ENCODE measurements around the gene TRAPPC3. TPM values are rescaled to one million over a fixed set of nuclear protein-coding genes. Genes with fewer than 3 reads are reported as not detected.
"Not testable (repeated sequence)": the region's sequence is repeated elsewhere in the genome, so short reads cannot be mapped to it uniquely, and the experiment has no call there.

Gene TRAPPC3
- 158 and 194 TPM in 2 replicates for total RNA-seq (2014; rRNA removed; shearing (Covaris generic); ENCODE audit: low replicate concordance)

DNA sequence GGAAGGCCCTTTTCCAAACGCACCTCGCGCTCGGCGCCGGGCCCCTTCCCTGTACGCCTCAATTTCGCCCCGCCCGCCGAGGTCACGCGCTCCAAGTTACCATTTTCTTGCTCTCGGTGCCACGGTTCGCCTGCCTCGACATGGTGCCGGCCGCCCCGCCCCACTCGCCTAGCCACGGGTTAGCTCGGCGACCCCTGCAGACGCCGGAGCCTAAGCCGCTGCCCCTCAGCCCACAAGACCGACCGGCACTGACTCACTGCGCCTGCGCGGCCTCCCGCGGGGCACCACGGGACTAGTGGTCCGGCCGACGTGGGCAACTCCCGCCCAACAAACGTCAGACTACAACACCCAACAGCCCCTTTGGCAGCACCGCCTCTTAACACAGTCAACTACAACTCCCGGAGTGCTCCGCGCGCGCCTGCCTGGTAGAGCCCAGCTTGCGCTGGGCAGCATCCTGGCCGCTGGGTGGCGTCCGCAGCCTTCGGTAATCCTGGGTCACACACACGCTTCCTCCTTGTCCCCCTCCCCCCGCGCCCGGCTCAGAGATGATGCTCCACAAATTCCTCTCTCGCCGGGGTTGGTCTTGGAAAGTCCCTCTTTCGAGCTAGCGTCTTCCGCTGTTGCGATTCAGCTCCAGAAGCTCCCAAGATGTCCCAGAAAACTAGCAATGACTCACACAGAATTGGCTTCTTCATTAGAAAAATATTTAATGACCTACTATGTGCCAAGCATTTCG is at the start of gene TRAPPC3:
TSS of gene TRAPPC3 (minus strand) at position 250 of the 736 bp plus-strand sequence. CDS start at position 142, 108 bp downstream.
- peak; percentile 100 for DNase-seq

DNA sequence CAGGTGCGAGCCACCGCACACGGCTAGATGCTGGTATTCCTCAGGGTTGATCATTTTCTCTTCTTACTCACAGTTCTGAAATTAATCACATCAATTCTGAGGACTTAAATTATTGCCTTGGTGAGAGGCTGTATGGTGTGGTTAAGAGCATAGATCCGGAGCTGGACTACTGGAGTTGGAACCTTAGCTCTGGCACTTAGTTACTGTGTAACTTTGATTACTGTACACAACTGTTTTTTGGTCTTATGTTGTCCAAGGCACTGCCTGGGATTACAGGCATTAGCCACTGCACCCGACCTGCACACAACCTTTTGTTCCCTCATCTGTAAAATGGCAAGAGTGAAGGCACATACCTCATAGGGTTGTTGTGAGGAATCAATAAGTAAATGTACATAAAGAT is 49.4 kb upstream of the TRAPPC3 start:
- Histone ChIP-seq H3K4me3 (no peak overlapping the region), H3K9me3 (no peaks in the 10 kb centered on the region), H3K36me3 (no peaks in the 10 kb centered on the region), H3K27me3 (no peaks in the 10 kb centered on the region)
- no peak for DNase-seq

More for the DNA sequence above, at the start of gene TRAPPC3:
- Histone ChIP-seq H3K4me3 (peak within 1 kb of the TSS; percentile 90), H3K27me3 (no peaks in the 10 kb centered on the region), H3K36me3 (peaks cover 24% of the 10 kb centered on the region), H3K9me3 (no peaks in the 10 kb centered on the region)

DNA sequence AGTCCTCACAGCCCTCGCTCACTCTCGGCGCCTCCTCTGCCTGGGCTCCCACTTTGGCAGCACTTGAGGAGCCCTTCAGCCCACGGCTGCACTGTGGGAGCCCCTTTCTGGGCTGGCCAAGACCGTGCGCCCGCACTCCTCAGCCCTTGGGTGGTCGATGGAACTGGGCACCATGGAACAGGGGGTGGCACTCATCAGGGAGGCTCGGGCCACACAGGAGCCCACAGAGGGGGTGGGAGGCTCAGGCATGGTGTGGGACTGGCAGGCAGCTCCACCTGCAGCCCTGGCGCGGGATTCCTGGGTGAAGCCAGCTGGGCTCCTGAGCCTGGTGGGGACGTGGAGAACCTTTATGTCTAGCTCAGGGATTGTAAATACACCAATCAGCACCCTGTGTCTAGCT is 47.5 kb upstream of the TRAPPC3 start:
- not testable (repeated sequence) for H3K4me3 ChIP-seq, DNase-seq, H3K9me3 ChIP-seq, H3K36me3 ChIP-seq, H3K27me3 ChIP-seq

DNA sequence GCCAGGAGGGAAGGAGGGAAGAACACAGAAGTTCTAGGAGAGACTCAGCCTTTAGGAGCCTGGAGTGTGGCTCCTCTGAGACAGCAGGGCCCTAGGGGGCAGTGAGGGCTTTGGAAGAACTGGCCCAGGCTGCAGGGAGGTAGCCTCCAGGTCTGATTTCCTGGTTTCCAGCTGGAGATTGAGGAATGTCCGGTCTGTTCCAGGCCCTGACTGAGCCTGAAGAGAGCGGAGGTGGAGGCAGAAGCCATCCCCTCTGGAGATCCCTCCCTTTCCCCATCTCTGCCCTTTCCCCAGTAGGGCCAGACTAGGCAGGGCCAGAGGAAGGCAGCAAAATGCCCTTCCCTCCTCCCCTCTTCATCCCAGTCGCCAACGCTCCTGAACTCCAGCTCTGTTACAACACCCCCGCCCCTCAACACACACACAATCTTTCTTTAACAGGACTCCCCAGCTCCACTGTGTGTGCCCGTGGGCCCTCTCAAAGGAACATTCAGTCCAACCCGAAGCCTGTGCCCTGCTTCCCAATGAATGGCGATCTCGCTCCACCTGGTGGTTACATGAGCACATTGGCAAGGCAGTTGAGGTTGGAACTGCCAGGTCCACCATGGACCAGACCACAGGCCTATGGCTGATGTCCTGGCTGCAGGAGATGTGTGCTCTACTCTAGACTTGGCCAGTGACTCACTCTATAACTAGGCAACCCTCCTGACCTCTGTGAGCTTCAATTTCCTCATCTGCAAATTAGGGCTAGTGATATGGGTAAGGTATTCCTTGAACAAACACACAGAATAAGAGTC is 38.7 kb upstream of the TRAPPC3 start:
- DNase-seq = peak; percentile 88
- Histone ChIP-seq H3K4me3 (no peak overlapping the region), H3K9me3 (no peaks in the 10 kb centered on the region), H3K36me3 (no peaks in the 10 kb centered on the region; the same call in 1 of the 2 replicates), H3K27me3 (no peaks in the 10 kb centered on the region)

DNA sequence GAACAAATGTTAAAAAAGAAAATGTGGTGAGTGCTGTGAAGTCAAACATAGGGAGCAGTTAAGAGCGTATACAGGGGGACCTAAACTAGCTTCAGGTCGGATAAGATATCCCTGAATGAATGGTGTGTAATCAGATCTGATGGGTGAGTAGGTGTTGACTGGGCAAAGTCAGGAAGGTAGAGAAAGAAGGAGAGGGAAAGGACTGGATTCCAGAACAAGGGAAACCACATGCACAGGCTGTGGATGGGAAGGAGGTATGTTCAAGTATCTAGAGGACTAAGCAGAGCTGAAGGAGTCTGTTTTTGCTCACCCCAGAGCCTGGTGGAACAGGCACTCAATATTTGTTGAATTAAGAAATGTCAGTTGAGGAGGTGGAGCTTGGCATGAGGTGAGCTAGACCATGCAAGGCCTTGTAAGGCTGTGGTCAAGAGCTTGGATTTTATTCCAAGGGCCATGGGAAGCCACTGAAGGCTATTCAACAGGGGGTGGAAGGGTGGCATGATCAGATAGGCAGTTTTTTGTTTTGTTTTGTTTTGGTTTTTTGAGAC is 34.1 kb upstream of the TRAPPC3 start:
- DNase-seq = no peak
- no peaks in the 10 kb centered on the region for H3K9me3 ChIP-seq

DNA sequence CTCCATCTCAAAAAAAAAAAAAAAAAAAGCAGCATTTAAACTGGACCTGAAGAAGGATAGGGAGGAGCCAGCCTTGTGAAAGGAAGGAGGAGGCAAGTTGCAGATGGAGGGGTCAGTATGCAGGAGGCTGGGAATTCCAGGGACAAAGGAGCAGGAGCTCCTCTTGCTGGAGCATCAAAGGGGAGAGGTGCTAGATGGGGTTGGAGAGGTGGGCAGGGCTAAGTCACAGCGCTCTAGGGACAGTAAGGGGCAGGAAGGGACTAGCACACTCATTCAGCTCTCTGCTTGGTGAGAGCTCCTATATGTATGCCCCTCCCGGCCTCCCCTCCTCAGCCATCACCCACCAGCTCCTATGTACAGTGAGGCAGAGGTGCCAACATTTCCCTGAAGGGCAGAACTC is 33.4 kb upstream of the TRAPPC3 start:
- H3K36me3 ChIP-seq = peaks cover 34% of the 10 kb centered on the region
- no peak overlapping the region for H3K4me3 ChIP-seq
- H3K27me3 ChIP-seq = no peaks in the 10 kb centered on the region
- no peaks in the 10 kb centered on the region for H3K9me3 ChIP-seq
- no peak for DNase-seq

More for the DNA sequence above, 34.1 kb upstream of the TRAPPC3 start:
- no peaks in the 10 kb centered on the region for H3K27me3 ChIP-seq
- peaks cover 31% of the 10 kb centered on the region for H3K36me3 ChIP-seq
- no peak overlapping the region for H3K4me3 ChIP-seq

DNA sequence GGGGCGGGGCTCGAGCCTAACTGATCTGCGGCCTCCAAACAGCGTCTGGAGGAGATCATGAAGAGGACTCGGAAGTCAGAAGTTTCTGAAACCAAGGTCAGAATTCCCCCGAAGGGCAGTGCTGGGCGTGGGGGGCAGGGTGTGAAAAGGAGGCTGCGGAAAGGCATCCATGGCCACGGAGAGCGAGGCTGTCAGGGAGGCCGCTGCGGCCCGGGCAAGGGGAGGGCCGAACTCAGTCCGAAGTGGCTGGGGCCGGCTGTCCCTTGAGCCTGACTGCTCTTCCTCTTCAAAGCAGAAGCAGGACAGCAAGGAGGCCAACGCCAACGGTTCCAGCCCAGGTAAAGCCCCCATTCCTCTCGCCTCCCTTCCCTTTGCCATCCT is 29.9 kb upstream of the TRAPPC3 start:
- H3K9me3 ChIP-seq = no peaks in the 10 kb centered on the region
- DNase-seq = no peak
- peaks cover 59% of the 10 kb centered on the region for H3K36me3 ChIP-seq
- H3K27me3 ChIP-seq = no peaks in the 10 kb centered on the region
- H3K4me3 ChIP-seq = no peak overlapping the region

DNA sequence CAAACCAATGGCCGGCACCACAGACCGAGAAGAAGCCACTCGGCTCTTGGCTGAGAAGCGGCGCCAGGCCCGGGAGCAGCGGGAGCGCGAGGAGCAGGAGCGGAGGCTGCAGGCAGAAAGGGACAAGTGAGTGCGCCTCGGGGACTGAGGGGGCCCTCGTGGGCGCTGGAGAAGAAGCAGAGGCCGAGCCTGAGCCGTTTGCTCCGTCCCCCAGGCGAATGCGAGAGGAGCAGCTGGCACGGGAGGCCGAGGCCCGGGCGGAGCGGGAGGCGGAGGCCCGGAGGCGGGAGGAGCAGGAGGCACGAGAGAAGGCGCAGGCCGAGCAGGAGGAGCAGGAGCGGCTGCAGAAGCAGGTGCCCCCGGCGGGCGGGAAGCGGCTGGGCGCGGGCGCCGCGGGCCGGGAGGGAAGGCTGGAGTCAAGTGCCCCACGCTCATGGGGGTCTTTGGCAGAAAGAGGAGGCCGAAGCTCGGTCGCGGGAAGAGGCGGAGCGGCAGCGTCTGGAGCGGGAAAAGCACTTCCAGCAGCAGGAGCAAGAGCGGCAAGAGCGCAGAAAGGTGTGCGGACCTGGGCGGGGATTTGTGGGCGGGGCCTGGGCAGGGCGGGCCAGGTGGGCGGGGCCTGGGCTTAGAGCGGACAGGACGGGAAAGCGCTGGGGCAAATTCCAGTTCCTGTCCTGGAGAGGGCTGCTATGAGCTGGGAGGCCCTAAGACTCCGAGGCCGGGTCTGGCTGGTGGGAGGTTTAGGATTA is 29.4 kb upstream of the TRAPPC3 start:
- DNase-seq = no peak
- Histone ChIP-seq H3K9me3 (no peaks in the 10 kb centered on the region), H3K27me3 (no peaks in the 10 kb centered on the region), H3K4me3 (no peak overlapping the region), H3K36me3 (peaks cover 65% of the 10 kb centered on the region)

DNA sequence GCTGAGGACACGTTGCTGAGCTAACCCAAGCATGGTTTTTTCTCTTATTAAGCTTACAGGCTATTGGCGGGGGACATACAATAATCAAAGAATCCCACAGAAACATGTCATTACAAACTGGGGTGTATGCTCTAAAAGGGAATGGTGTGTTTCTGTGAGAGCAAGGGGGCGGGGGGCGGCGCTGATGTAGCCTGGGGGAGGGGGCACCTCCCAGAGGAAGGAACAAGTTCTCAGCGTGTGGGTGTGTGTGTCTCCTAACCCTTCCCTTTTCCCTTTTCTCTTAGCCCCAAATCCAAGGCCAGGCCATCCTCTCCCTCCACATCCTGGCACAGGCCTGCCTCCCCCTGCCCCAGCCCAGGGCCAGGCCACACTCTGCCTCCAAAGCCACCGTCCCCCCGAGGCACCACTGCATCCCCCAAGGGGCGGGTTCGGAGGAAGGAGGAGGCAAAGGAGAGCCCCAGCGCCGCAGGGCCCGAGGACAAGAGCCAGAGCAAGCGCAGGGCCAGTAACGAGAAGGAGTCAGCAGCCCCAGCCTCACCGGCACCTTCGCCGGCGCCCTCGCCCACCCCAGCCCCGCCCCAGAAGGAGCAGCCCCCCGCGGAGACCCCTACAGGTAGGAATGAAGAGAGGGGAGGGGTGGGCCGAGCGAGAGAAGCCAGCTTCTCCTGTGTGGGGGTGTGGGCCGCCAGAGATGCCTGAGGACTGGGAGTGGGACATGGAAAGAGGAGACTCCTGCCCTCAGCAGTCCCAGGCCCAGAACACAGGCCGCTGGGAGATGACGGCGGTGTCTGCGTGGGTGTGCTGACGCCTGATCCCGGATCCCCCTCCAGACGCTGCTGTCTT is 28.5 kb upstream of the TRAPPC3 start:
- no peaks in the 10 kb centered on the region for H3K27me3 ChIP-seq

DNA sequence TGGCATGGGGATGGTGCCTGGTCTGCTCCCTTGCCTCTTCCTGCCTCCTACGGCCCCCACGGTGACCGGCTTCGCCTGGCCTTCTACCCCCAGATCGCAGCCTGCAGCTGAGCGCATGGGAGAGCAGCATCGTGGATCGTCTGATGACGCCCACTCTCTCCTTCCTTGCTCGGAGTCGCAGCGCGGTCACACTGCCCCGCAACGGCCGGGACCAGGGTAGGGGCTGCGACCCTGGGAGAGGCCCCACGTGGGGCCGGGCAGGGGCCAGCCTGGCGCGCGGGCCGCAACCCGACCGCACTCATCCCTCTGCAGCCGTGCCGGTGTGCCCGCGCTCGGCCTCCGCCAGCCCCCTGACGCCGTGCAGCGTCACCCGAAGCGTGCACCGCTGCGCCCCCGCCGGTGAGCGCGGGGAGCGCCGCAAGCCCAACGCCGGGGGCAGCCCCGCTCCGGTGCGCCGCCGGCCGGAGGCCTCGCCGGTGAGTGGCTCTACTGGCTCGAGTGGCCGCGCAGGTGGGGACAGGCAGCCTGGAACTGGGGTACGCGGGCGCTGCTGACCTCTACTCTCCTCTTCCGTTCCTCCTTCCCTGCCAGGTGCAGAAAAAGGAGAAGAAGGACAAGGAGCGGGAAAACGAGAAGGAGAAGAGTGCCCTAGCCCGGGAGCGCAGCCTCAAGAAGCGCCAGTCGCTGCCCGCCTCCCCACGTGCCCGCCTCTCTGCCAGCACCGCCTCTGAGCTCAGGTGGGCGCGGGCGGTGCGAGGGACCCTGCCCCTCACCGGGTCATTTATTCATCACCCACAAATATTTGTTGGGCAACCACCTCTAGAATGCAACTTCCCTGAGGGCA is 27.0 kb upstream of the TRAPPC3 start:
- DNase-seq = no peak
- Histone ChIP-seq H3K27me3 (no peaks in the 10 kb centered on the region), H3K9me3 (no peaks in the 10 kb centered on the region), H3K4me3 (no peak overlapping the region), H3K36me3 (peaks cover 79% of the 10 kb centered on the region)

More for the DNA sequence above, 28.5 kb upstream of the TRAPPC3 start:
- Histone ChIP-seq H3K36me3 (peaks cover 71% of the 10 kb centered on the region), H3K9me3 (no peaks in the 10 kb centered on the region), H3K4me3 (no peak overlapping the region)
- no peak for DNase-seq

DNA sequence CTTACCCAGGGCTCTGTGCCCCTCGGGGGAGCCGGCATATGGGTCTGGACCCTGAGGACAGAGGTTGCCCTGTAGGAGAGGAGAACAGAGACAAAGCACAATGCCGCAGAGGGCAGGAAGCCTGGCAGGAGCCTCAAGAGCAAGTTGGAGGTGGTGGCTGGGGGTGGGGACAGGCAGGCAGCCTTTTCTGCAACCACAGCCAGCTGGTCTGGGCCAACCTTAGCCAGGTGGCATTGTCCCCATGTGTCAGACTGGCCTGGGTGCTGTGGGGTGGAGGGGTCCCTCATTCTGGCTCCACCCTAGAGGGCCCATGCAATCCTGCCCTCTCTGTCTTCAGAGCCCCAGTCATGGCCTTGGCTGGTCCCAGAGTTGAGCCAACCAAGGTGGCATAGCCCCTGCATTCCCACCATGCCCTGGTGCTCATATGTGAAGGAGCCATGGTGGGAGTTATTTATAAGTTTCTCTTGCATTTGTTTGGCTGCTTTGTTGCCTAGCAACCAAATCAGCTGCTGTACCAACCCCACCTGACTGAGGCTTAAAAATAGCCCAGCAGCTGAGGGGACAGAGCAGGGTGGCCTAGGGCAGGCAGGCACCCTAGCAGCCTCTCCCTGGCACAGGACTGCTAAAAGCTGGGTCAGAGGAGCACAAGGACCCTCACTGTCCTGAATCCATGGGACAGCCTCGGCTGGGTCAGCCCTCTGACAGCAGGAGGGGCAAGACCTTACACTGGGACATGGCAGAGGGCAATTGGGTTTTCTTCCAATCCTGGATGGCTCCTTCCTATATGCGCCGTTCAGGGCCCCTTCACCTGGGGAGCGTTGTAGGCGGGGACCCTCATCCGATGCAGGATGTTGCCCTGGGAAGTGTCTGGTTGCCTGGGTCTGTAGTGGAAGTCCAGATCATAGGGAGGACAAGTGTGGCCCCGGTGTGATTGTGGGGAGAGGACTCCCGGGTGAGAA is 26.1 kb upstream of the TRAPPC3 start:
- no peak for DNase-seq
- Histone ChIP-seq H3K36me3 (peaks cover 78% of the 10 kb centered on the region), H3K9me3 (no peaks in the 10 kb centered on the region), H3K27me3 (no peaks in the 10 kb centered on the region), H3K4me3 (no peak overlapping the region)

DNA sequence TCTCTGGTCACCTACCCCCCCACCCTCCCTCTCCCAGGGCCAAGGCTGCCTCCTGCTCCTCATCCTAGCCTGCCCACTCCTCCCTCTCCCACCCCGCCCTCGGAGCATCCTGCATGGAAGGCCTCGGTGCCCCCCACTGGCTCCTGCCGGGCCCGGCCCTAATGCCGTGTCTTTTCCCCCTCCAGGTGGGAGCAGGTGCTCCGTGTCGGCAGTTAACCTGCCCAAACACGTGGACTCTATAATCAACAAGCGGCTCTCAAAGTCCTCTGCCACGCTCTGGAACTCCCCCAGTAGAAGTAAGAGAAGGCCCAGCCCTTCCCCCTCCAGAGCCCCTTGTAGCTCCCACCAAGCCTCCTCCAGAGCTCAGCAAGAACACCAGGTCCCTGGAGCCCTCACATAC is 25.4 kb upstream of the TRAPPC3 start:
- Histone ChIP-seq H3K27me3 (no peaks in the 10 kb centered on the region), H3K9me3 (no peaks in the 10 kb centered on the region), H3K36me3 (peaks cover 73% of the 10 kb centered on the region), H3K4me3 (no peak overlapping the region)
- no peak for DNase-seq

DNA sequence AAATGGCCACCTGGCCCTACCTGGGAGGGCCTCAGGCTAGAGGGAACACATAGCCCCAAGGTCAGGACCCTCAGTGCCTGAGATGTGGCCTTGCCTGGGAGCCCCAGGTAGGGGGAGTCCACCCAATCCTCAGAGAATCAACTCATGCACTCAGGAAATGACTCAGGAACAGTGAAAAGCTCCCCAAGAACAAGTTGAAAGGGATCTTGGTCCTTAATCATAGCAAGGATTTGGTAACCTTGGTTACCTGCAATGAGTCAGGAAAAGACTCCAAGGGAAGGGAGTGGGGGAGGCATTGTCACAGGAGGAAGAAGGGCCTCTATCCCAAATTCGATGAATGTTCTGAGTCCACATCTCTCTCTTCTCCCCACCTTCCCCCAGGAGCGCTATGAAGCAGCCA is 23.7 kb upstream of the TRAPPC3 start:
- Histone ChIP-seq H3K36me3 (peaks cover 67% of the 10 kb centered on the region), H3K9me3 (no peaks in the 10 kb centered on the region), H3K4me3 (no peak overlapping the region), H3K27me3 (no peaks in the 10 kb centered on the region)
- DNase-seq = peak; percentile 23

DNA sequence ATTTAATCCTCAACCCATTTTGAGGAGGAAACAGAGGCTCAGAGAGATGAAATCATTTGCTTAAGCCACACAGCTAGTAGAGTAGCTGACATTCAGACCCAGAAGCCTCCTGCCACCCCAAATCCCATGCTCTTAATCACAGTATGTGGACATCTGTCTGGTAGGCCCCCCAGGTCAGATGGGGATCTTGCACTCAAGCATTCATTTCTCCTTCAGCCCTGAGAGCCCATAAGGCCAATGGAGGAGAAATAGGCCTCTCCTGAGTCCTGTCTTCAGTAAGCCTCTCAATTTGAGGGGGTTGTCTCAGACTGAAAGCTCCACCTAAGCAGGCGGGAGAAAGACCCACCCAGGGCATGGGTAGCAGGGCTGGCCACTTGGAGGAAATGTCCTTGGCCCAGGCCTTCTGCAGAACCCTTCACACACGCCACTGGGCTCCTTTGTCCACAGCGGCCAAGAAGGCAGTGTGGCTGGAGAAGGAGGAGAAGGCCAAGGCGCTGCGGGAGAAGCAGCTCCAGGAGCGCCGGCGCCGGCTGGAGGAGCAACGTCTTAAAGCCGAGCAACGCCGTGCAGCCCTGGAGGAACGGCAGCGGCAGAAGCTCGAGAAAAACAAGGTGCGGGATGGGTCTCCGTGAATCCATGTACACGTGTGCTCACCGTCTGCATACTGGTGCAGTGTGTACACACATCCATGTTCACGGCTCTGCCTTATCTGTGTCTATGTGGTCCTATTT is 22.9 kb upstream of the TRAPPC3 start:
- H3K36me3 ChIP-seq = peaks cover 67% of the 10 kb centered on the region
- no peaks in the 10 kb centered on the region for H3K9me3 ChIP-seq
- H3K27me3 ChIP-seq = no peaks in the 10 kb centered on the region
- DNase-seq = no peak
- no peak overlapping the region for H3K4me3 ChIP-seq
